ENCODE measurements around the gene SIRPB1.
"Not testable (repeated sequence)": the region's sequence is repeated elsewhere in the genome, so short reads cannot be mapped to it uniquely, and the experiment has no call there.

SIRPB1 gene

GRCh38 chr20:1618954-1619540 lies 762 bp downstream of the SIRPB1 start:
- no peak overlapping the region for H3K4me3 ChIP-seq (ENCODE audit: low read length)
- no peak for TF ChIP-seq CTCF (conservative IDR thresholded peaks at IDR 0.05; ENCODE audit: low read length)
- DNase-seq (ENCODE audit: low read depth): no peak

DNA sequence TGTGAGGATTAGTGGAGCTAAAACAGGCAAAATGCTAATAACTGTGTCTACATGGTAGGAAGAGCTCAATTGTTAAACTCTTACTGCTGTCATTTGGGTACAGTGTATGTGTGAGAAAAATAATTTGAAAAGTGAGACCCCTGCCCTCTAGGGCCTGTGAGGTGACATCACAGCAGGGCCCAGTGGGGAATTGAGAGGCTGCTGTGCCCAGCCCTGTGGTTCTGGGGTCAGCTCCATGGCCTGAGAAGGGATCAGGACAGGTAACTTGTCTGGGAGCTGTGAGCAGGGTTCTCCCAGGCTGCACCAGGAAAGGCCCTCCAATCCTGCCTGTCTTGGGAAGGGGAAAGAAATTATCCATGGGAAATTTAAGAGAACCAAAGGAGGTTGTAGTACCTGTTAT lies 1.3 kb downstream of the SIRPB1 start:
- no peak for TF ChIP-seq CTCF (conservative IDR thresholded peaks at IDR 0.05; ENCODE audit: low read length)
- DNase-seq (ENCODE audit: low read depth): no peak
- H3K4me3 ChIP-seq (ENCODE audit: low read length): no peak overlapping the region

GRCh38 chr20:1616858-1617434 lies 2.9 kb downstream of the SIRPB1 start:
- no peak overlapping the region for H3K4me3 ChIP-seq (ENCODE audit: low read length)
- DNase-seq (ENCODE audit: low read depth): no peak
- no peak for TF ChIP-seq CTCF (conservative IDR thresholded peaks at IDR 0.05; ENCODE audit: low read length)

GRCh38 chr20:1610404-1610803 lies 9.4 kb downstream of the SIRPB1 start:
- H3K4me3 ChIP-seq (ENCODE audit: low read length); DNase-seq (ENCODE audit: low read depth): not testable (repeated sequence)

DNA sequence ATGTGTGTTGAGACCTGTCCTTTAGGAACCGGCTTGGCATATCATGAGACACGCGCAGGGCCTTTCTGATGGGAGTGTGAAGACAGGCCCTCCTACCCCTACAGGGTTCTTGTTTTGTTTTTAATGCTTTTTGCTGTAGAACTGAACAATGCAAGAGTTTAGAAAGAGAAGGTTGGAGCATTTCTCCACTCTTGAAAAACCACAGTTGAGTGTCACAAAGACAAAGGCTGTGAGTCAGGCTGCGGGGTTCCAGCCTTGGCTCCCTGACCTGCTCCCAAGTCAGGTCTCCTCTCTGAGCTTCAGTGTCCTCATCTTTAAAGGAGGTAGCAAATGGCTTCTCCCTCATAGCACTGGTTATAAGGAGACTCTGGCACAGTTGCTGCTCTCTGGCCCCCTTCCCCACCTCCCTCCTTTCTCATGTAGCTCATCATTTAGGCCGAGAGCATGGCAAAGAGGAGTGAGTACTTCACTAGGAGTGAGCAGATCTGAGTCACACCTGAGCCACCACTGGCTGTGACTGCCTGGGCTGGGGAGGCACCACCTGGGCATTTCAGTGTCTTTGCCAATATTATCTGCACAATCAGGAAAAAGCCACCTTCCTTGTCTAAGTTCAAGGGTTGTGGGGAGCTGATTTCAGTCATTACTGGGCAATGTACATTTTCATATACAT lies 11.0 kb downstream of the SIRPB1 start:
- DNase-seq (ENCODE audit: low read depth); H3K4me3 ChIP-seq (ENCODE audit: low read length): not testable (repeated sequence)

DNA sequence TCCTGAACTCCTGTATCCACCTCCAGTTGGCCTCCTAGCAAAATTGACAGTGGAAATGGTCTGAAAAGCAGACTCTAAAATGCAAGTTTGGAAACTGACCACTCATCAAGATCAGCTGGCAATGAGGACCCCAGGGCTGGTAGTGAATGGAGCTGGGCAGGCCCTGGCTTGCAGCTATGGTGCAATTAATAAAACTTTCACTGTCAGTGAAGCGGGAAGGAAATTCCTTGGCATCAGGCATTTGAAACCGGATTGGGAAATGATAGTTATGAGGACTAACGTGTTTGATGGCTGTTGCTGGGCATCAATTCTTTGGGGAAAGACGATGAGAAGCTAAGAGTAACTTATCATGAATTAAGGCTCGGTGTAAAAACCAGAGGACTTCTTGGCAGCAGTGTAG lies 19.1 kb downstream of the SIRPB1 start:
- no peak overlapping the region for H3K4me3 ChIP-seq (ENCODE audit: low read length)
- no peak for DNase-seq (ENCODE audit: low read depth)
- no peak for TF ChIP-seq CTCF (conservative IDR thresholded peaks at IDR 0.05; ENCODE audit: low read length)

DNA sequence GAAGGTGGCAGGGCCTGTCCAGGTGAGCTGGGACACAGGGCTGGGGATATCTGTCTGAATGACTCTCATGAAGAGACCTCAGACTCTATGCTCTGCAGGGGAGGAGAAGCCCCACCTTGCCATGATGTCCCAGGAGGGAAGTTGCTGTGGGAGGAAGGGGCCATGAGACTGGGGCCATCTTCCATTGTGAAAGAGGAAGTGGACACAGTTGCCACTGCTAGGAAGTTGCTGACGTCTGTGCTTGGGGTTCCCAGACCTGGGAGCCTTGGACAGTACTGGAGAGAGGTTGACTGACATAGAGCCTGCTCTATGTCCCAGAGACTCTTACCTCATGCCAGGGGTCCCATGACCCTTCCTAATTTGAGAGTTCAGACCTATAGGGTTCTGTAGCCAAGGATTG lies 24.5 kb downstream of the SIRPB1 start:
- DNase-seq (ENCODE audit: low read depth): no peak
- TF ChIP-seq CTCF (conservative IDR thresholded peaks at IDR 0.05; ENCODE audit: low read length): no peak
- no peak overlapping the region for H3K4me3 ChIP-seq (ENCODE audit: low read length)
